HEK293T (cell line): ENCODE results near the gene CUEDC1.

Source experiments
- CTCF ChIA-PET: fragments of 350-600 bp; formaldehyde crosslinking; extraction: SDS; loops from one replicate; lab custom pipeline; 2021; ENCODE audit warnings: antibody characterized with exemption, inconsistent platforms; lab: Yijun Ruan, JAX
- POLR2A ChIA-PET: fragments of 350-600 bp; formaldehyde crosslinking; extraction: SDS; loops from one replicate; lab custom pipeline; 2020; ENCODE audit warnings: antibody characterized with exemption, inconsistent platforms; lab: Yijun Ruan, JAX
- DNase-seq: peaks from one replicate; pipeline ENCODE4 v3.0.0; 2012; ENCODE audit warnings: mixed read lengths; ENCODE audit errors: extremely low spot score
- ARNT ChIP-seq: fragments of 450-650 bp; IDR thresholded peaks from 2 replicates; pipeline ENCODE4 v1.6.1; 2017; ENCODE audit warnings: mild to moderate bottlenecking
- BHLHE40 ChIP-seq: fragments of 450-650 bp; IDR thresholded peaks from 2 replicates; pipeline ENCODE4 v1.6.1; 2016; ENCODE audit warnings: mild to moderate bottlenecking, moderate library complexity, borderline replicate concordance
- CTBP1 ChIP-seq: fragments of 450-650 bp; IDR thresholded peaks from 2 replicates; pipeline ENCODE4 v1.6.1; 2016; ENCODE audit warnings: borderline replicate concordance
- ELF4 ChIP-seq: fragments of 450-650 bp; IDR thresholded peaks from 2 replicates; pipeline ENCODE4 v1.6.1; 2017; ENCODE audit warnings: antibody characterized with exemption
- FOXA1 ChIP-seq: fragments of 450-650 bp; IDR thresholded peaks from 2 replicates; pipeline ENCODE4 v1.6.1; 2016; ENCODE audit warnings: mild to moderate bottlenecking
- FOXK2 ChIP-seq: fragments of 450-650 bp; IDR thresholded peaks from 2 replicates; pipeline ENCODE4 v1.6.1; 2016; ENCODE audit warnings: mild to moderate bottlenecking
- FOXM1 ChIP-seq: fragments of 450-650 bp; IDR thresholded peaks from 2 replicates; pipeline ENCODE4 v1.6.1; 2017; ENCODE audit warnings: mild to moderate bottlenecking, borderline replicate concordance
- HDGF ChIP-seq: fragments of 450-650 bp; IDR thresholded peaks from 2 replicates; pipeline ENCODE4 v1.6.1; 2017; ENCODE audit warnings: antibody characterized with exemption, borderline replicate concordance
- L3MBTL2 ChIP-seq: fragments of 450-650 bp; conservative IDR thresholded peaks from 2 replicates; pipeline ENCODE4 v1.6.1; 2016; ENCODE audit warnings: mild to moderate bottlenecking
- LEF1 ChIP-seq: fragments of 450-650 bp; IDR thresholded peaks from 2 replicates; pipeline ENCODE4 v1.6.1; 2017; ENCODE audit warnings: mild to moderate bottlenecking, borderline replicate concordance
- NFRKB ChIP-seq: fragments of 450-650 bp; IDR thresholded peaks from 2 replicates; pipeline ENCODE4 v1.6.1; 2016; ENCODE audit warnings: mild to moderate bottlenecking, moderate library complexity
- SP1 ChIP-seq: fragments of 450-650 bp; IDR thresholded peaks from 2 replicates; pipeline ENCODE4 v1.6.1; 2017
- SUZ12 ChIP-seq: fragments of 450-650 bp; IDR thresholded peaks from 2 replicates; pipeline ENCODE4 v1.6.1; 2016; ENCODE audit warnings: mild to moderate bottlenecking
- TARDBP ChIP-seq: fragments of 450-650 bp; IDR thresholded peaks from 2 replicates; pipeline ENCODE4 v1.6.1; 2016
- ZNF384 ChIP-seq: fragments of 450-650 bp; IDR thresholded peaks from 2 replicates; pipeline ENCODE4 v1.6.1; 2016
- TF ChIP-seq, protein P1 (sequence below): fragments of 450-650 bp; IDR thresholded peaks from 2 replicates; pipeline ENCODE4 v1.6.1; 2016

CUEDC1 gene

DNA sequence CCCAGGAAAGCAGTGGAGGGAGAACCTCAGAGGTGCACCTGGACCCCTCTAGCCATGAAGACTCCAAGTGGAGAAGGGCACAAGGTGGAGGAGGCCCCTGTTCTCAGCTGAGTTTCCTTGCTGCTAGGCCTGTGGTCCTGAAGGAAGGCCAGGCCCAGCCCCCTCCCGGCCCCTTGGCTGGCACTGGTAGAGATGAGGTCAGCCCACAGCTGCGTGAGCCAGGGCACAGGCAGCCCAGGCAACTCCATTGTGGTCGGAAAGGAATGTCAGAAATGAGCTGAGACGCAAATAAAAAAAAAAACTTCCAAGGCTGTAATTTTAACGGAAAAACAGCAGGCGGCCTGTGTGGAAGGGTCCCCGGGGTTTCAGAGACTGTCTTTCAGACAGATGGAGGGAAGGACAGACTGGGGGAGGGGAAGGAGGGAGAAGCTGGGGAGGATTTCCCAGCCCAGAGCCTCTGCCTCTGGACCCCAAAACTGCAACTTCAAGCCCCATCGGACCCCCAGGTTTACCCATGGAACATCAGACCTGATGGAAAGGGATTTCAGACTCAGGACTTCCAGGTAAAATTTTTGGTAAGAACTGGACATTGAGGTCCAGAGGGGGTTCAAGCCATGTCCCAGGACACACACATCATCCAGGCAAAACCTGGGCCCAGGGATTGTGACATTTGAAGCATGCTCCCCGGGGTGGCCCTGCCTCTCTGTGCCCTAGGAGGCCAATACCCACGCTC, 79.8 kb downstream of the CUEDC1 start:
- DNase-seq: peak; percentile 66
- TF ChIP-seq SUZ12: no peak
- TF ChIP-seq CTBP1: no peak
- peak; percentile 91 for TF ChIP-seq ZNF384
- TF ChIP-seq ELF4: no peak
- TF ChIP-seq NFRKB: no peak
- TF ChIP-seq, protein P1, sequence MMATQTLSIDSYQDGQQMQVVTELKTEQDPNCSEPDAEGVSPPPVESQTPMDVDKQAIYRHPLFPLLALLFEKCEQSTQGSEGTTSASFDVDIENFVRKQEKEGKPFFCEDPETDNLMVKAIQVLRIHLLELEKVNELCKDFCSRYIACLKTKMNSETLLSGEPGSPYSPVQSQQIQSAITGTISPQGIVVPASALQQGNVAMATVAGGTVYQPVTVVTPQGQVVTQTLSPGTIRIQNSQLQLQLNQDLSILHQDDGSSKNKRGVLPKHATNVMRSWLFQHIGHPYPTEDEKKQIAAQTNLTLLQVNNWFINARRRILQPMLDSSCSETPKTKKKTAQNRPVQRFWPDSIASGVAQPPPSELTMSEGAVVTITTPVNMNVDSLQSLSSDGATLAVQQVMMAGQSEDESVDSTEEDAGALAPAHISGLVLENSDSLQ: no peak
- no peak for TF ChIP-seq L3MBTL2
- TF ChIP-seq SP1: no peak
- CTCF ChIA-PET: interaction anchor here (0.7 to 1.4 kb wide), 4 partner anchors 15 to 81 kb away, joined by 3 to 7 read pairs (median 4); no protein-coding TSS in a partner anchor
- POLR2A ChIA-PET: interaction anchor here (0.6 to 4.5 kb wide), 5 partner anchors 9 to 132 kb away, joined by 3 to 27 read pairs (median 8); partner anchors contain the start of genes MRPS23 and SRSF1

DNA sequence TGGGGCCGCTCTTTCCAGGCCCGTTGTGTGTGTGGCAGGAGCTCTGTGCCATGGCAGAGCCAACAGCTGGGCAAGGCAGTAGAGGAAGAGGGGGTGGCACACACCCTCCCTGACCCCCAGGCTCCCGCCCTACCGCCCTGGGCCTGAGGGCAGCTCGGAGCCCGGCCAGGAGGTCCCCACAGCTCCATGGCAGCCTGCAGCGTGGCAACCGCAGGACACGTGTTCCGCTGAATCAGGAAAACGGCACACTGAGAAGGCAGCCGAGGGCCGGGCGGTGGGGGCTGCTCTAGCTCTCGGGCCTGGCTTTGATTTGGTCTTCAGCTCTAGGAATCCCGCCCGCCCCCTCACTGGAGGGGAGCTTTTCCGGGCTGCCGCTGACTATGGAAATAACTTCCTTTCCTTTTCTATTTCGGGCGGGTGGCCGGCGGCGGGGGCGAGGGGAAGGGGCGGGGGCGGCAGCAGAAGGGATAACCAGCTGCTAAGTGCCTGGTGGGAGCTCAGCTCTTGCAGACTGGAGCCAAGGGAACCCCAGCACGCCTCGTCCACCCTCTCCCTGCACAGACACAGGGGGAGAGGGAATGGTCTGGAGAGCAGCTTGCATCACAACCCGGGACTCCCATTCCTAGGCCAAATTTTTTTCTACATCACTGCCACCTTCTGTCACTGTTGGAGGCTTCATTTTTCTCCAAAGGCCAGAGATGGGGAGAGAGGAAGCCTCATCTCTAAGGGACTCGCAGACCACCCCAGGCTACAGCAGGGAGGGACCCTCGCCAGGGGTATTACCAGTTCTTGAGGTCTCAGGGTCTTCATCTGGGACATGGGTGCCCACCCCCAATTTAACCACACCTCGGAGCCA, 80.5 kb downstream of the CUEDC1 start:
- POLR2A ChIA-PET: interaction anchor here (0.8 to 4.5 kb wide), 5 partner anchors 14 to 132 kb away, joined by 4 to 27 read pairs (median 8); partner anchors contain the start of genes MRPS23 and SRSF1
- CTCF ChIA-PET: interaction anchor here (0.5 to 1.4 kb wide), 5 partner anchors 14 to 82 kb away, joined by 3 to 7 read pairs (median 4); no protein-coding TSS in a partner anchor
- DNase-seq: no peak
- TF ChIP-seq SP1: no peak
- no peak for TF ChIP-seq CTBP1
- TF ChIP-seq HDGF: no peak
- TF ChIP-seq NFRKB: no peak
- TF ChIP-seq FOXM1: no peak
- TF ChIP-seq TARDBP: no peak
- no peak for TF ChIP-seq ZNF384
- no peak for TF ChIP-seq SUZ12
- TF ChIP-seq BHLHE40: no peak

DNA sequence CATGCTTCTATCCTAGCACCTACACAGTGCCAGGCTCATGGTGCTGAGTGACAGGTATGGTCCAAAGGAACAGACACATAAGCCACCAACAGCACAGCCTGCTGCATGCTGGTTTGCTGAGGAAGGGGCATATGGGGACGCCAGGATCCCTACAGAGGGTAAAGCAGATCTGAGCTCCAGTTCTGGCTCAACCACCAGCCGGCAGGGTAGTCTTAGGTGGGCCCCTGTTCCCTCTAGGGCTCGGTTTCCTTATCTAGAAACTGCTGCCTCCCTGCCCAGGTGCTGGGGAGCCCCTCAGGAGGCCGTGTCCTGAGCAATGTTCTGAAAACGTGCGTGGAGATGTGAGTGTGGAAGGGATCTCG, 81.2 kb downstream of the CUEDC1 start:
- POLR2A ChIA-PET: interaction anchor here (0.8 to 4.5 kb wide), 4 partner anchors 22 to 133 kb away, joined by 4 to 27 read pairs (median 7); partner anchors contain the start of genes MRPS23 and SRSF1
- CTCF ChIA-PET: interaction anchor here (0.5 to 1.4 kb wide), 3 partner anchors 13 to 18 kb away, joined by 3 to 6 read pairs (median 4); no protein-coding TSS in a partner anchor
- no peak for DNase-seq
- TF ChIP-seq HDGF (no peak), SP1 (no peak), FOXA1 (no peak), FOXM1 (no peak), ELF4 (no peak), CTBP1 (no peak), SUZ12 (no peak), FOXK2 (no peak), L3MBTL2 (no peak), TARDBP (no peak)
- TF ChIP-seq, protein P1: no peak

DNA sequence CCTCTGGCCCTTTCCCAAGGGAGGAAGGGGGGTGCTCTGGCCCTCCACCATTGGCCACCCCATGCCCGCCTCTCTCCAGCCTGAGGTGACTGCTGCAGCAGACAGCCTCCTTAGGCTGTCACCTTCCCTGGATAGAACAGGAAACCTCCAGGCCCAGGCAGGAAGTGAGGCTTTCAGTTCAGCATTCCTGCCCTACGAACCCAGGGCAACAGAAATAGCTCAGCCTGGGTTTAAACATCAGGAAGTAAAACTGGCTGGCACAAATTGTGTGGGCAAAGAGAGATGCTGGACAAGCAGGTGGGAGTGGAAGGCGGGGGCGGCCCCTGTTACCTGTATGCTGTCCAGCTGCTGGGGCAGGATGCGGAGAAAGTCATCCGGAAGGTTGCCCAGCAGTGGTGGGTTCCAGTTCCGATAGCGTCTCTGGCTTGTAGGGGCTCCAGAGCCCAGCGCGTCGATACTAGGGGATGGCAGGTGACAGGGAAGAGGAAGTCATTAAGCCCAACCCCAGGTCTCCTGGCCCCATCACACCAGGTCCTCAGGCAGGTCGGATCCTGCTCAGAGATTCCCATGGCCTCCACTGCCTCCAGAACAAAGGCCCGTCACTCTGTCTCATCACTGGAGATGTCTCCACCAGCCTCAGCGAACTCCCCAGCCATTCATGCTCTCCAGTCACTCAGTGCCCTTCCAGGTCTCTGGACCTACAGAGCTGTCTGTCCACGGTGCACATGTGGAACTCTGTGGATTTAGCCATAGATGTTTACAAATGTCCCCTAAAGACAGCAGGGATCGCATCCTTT, 81.8 kb downstream of the CUEDC1 start:
- ChIA-PET CTCF (interaction anchor here (0.5 to 1.1 kb wide), 2 partner anchors 13 to 19 kb away, joined by 3 to 6 read pairs; no protein-coding TSS in a partner anchor), POLR2A (interaction anchor here (2.1 to 4.5 kb wide), 2 partner anchors 24 to 134 kb away, joined by 9 to 27 read pairs; partner anchors contain the start of genes MRPS23 and SRSF1)
- no peak for DNase-seq
- TF ChIP-seq ARNT (no peak), HDGF (no peak), L3MBTL2 (no peak), NFRKB (no peak), FOXM1 (no peak), BHLHE40 (no peak)

DNA sequence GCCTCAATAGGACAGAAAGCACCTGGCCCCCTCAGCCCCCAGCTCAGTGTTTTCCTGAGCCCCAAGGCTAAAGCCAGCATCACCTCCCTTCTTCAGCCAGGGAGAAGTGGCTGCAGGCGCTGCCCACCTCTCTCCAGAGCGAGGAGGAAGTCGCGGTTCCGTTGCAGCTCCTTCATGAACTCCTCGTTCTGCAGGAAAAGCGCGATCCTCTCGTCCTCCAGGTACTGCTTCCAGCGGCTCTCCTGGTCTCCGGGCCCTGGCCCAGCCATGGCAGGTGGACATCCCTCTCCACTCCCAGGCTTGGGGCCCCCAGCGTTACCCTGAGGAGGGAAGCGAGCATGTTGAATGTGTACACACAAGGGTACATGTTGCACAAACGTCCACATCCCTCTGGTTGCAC, 82.7 kb downstream of the CUEDC1 start:
- no peak for DNase-seq
- TF ChIP-seq CTBP1 (no peak), L3MBTL2 (no peak), SP1 (no peak), SUZ12 (no peak), TARDBP (no peak), FOXK2 (no peak), FOXA1 (no peak), ARNT (no peak), ZNF384 (no peak), HDGF (no peak), NFRKB (no peak), FOXM1 (no peak), ELF4 (no peak), BHLHE40 (no peak), LEF1 (no peak)
- TF ChIP-seq, protein P1: no peak
- POLR2A ChIA-PET: no interaction called here
- CTCF ChIA-PET: no interaction called here
